H9 (cell line): ENCODE data around the gene IFI27. TPM values are rescaled to one million over a fixed set of nuclear protein-coding genes. Genes with fewer than 3 reads are reported as not detected.
A peak's percentile ranks its signal among the peaks of the same experiment; 100 is the strongest.

Experiments
- DNase-seq: peaks from one replicate; pipeline ENCODE4 v3.0.0-alpha.2; 2017
- H2AFZ ChIP-seq: one replicate; pipeline ENCODE4 v1.6.1; 2013; ENCODE audit warnings: mild to moderate bottlenecking, low read length, control low read depth, moderate library complexity
- H2AK5ac ChIP-seq: 2 replicates; pipeline ENCODE4 v1.6.1; 2013; ENCODE audit warnings: low read length, control low read depth, mixed read lengths; ENCODE audit not compliant: insufficient read length
- H2BK120ac ChIP-seq: one replicate; pipeline ENCODE4 v1.6.1; 2013; ENCODE audit warnings: low read depth, mild to moderate bottlenecking, low read length, control low read depth, inconsistent platforms; ENCODE audit not compliant: poor library complexity, severe bottlenecking
- H2BK12ac ChIP-seq: 2 replicates; pipeline ENCODE4 v1.6.1; 2013; ENCODE audit warnings: low read length, control low read depth, mixed read lengths, low read depth; ENCODE audit not compliant: insufficient read length
- H2BK15ac ChIP-seq: 2 replicates; pipeline ENCODE4 v1.6.1; 2013; ENCODE audit warnings: low read depth, low read length, control low read depth
- H2BK20ac ChIP-seq: one replicate; pipeline ENCODE4 v1.6.1; 2013; ENCODE audit warnings: low read depth, mild to moderate bottlenecking, low read length, control low read depth, inconsistent platforms; ENCODE audit not compliant: poor library complexity, severe bottlenecking
- H2BK5ac ChIP-seq: 2 replicates; pipeline ENCODE4 v1.6.1; 2013; ENCODE audit warnings: low read length, control low read depth, mixed read lengths; ENCODE audit not compliant: insufficient read length
- H3K14ac ChIP-seq: 2 replicates; pipeline ENCODE4 v1.6.1; 2013; ENCODE audit warnings: low read length, control low read depth; ENCODE audit not compliant: insufficient read depth
- H3K18ac ChIP-seq: 2 replicates; pipeline ENCODE4 v1.6.1; 2013; ENCODE audit warnings: low read depth, mild to moderate bottlenecking, mixed read lengths, low read length, control low read depth; ENCODE audit not compliant: insufficient read length
- H3K23ac ChIP-seq: 2 replicates; pipeline ENCODE4 v1.6.1; 2013; ENCODE audit warnings: low read length, control low read depth, mixed read lengths, low read depth; ENCODE audit not compliant: insufficient read length
- H3K23me2 ChIP-seq: 2 replicates; pipeline ENCODE4 v1.6.1; 2013; ENCODE audit warnings: low read depth, mild to moderate bottlenecking, mixed read lengths, low read length, control low read depth; ENCODE audit not compliant: insufficient read length, poor library complexity, severe bottlenecking
- H3K27ac ChIP-seq: 2 replicates; pipeline ENCODE4 v1.5.1; 2013; ENCODE audit warnings: low read length, control low read depth, mixed read lengths, low read depth; ENCODE audit not compliant: insufficient read length
- H3K27me3 ChIP-seq: 2 replicates; pipeline ENCODE4 v1.6.1; 2013; ENCODE audit warnings: low read length, control low read depth, inconsistent platforms; ENCODE audit not compliant: insufficient read depth
- H3K4ac ChIP-seq: 2 replicates; pipeline ENCODE4 v1.6.1; 2013; ENCODE audit warnings: low read depth, mild to moderate bottlenecking, control low read depth, inconsistent platforms, low read length, moderate library complexity
- H3K4me1 ChIP-seq: 2 replicates; pipeline ENCODE4 v1.6.1; 2013; ENCODE audit warnings: low read length, control low read depth, inconsistent platforms; ENCODE audit not compliant: insufficient read depth
- H3K4me2 ChIP-seq: 2 replicates; pipeline ENCODE4 v1.6.1; 2013; ENCODE audit warnings: low read length, control low read depth, mixed read lengths; ENCODE audit not compliant: insufficient read length, insufficient read depth
- H3K56ac ChIP-seq: 2 replicates; pipeline ENCODE4 v1.6.1; 2013; ENCODE audit warnings: low read depth, mild to moderate bottlenecking, mixed read lengths, low read length, control low read depth; ENCODE audit not compliant: insufficient read length
- H3K79me1 ChIP-seq: 2 replicates; pipeline ENCODE4 v1.6.1; 2013; ENCODE audit warnings: low read depth, mild to moderate bottlenecking, moderate library complexity, low read length, control low read depth, inconsistent platforms; ENCODE audit not compliant: insufficient read depth, poor library complexity, severe bottlenecking
- H3K79me2 ChIP-seq: 2 replicates; pipeline ENCODE4 v1.6.1; 2013; ENCODE audit warnings: low read length, control low read depth, inconsistent platforms; ENCODE audit not compliant: insufficient read depth
- H3K9ac ChIP-seq: 2 replicates; pipeline ENCODE4 v1.6.1; 2013; ENCODE audit warnings: low read length, control low read depth, mixed read lengths; ENCODE audit not compliant: insufficient read length; ENCODE audit errors: extremely low read depth
- H3K9me3 ChIP-seq: one replicate; pipeline ENCODE4 v1.6.1; 2013; ENCODE audit warnings: low read depth, low read length, inconsistent platforms; ENCODE audit not compliant: control insufficient read depth
- H3T11ph ChIP-seq: one replicate; pipeline ENCODE4 v1.6.1; 2013; ENCODE audit warnings: mild to moderate bottlenecking, low read length, control low read depth, inconsistent platforms
- H4K20me1 ChIP-seq: one replicate; pipeline ENCODE4 v1.6.1; 2013; ENCODE audit not compliant: control insufficient read depth, insufficient read length, insufficient read depth
- H4K5ac ChIP-seq: 2 replicates; pipeline ENCODE4 v1.6.1; 2013; ENCODE audit warnings: low read depth, mild to moderate bottlenecking, mixed read lengths, low read length, control low read depth; ENCODE audit not compliant: insufficient read length
- H4K8ac ChIP-seq: replicated peaks from 2 replicates; pipeline ENCODE4 v1.6.1; 2013; ENCODE audit warnings: low read length, control low read depth, mixed read lengths, low read depth; ENCODE audit not compliant: insufficient read length
- H4K91ac ChIP-seq: 2 replicates; pipeline ENCODE4 v1.6.1; 2013; ENCODE audit warnings: low read depth, mild to moderate bottlenecking, moderate library complexity, mixed read lengths, low read length, control low read depth; ENCODE audit not compliant: insufficient read length
- H3K27ac Mint-ChIP-seq, 3 experiments: 2 replicates in 2 of 3; 3 replicates in 1 of 3; pipeline ENCODE4 v1.8.0; 2020 to 2021; ENCODE audit warnings: mixed read lengths in 3 of 3, mild to moderate bottlenecking in 1 of 3, moderate library complexity in 1 of 3
- H3K27me3 Mint-ChIP-seq: 2 replicates; pipeline ENCODE4 v1.8.0; 2021; ENCODE audit warnings: low read depth, mild to moderate bottlenecking, moderate library complexity, mixed read lengths
- H3K36me3 Mint-ChIP-seq, 3 experiments: 2 replicates in 2 of 3; 3 replicates in 1 of 3; pipeline ENCODE4 v1.8.0; 2020 to 2021; ENCODE audit warnings: low read depth in 3 of 3, mixed read lengths in 3 of 3; ENCODE audit not compliant: insufficient read depth in 1 of 3
- H3K4me1 Mint-ChIP-seq, 2 experiments: 2 replicates each; pipeline ENCODE4 v1.8.0; 2020; ENCODE audit warnings: mixed read lengths in 2 of 2
- H3K4me3 Mint-ChIP-seq, 2 experiments: 2 replicates in 1 of 2; 3 replicates in 1 of 2; pipeline ENCODE4 v1.8.0; 2020 to 2021; ENCODE audit warnings: mild to moderate bottlenecking in 2 of 2, mixed read lengths in 2 of 2, moderate library complexity in 1 of 2
- H3K9me3 Mint-ChIP-seq, 2 experiments: 2 replicates in 1 of 2; 3 replicates in 1 of 2; pipeline ENCODE4 v1.8.0; 2020; ENCODE audit warnings: mild to moderate bottlenecking in 2 of 2, mixed read lengths in 2 of 2, moderate library complexity in 1 of 2
- CTCF ChIP-seq: fragments of 200-600 bp; sonication (generic); conservative IDR thresholded peaks from 3 replicates; pipeline ENCODE4 v1.8.0; 2021; ENCODE audit warnings: antibody characterized with exemption, mild to moderate bottlenecking
- WGBS: extraction: QIAGEN DNeasy Blood & Tissue Kit; methylation state at CpG from one replicate; pipeline ENCODE4 v1.1.7; 2013; ENCODE audit warnings: missing lambda C conversion rate, low lambda C conversion rate, mixed read lengths; ENCODE audit not compliant: insufficient read length; ENCODE audit errors: extremely low coverage; 5-methylcytosine and 5-hydroxymethylcytosine counted together
- total RNA-seq: library from RNA; stranded (reverse); gene quantifications from 2 replicates; pipeline ENCODE4 v1.2.1, GENCODE V29; 2021

IFI27 gene
- total RNA-seq, 1 experiment from 2014 or later, result 1.7 TPM

DNA sequence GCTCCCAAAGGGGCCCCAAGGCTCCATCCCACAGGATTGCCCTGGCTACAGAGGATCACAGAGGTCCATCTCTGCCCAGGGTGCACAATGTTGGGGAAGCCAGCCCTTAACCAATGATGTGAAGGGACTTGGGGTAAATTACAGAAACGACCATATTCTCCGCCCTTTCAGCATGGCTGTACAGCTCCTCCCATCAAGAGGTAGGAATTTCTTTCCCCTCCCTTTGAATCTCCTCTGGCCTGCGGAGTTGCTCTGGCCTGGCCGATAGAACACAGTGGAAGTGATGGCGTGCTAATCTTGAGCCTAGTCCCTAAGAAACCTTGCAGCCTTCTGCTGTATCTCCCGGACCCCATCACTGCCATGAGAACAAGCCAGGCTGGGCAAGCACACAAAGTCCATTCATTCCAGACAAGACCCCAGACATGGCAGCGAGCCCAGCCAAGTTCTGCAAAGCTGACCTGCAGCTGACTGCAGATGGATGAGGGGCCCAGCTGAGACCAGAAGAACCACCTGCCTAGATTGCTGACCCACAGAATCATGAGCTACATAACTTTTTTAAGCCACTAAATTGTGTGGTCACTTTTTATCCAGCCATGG lies 6.9 kb upstream of the IFI27 start:
- Histone ChIP-seq H3K14ac (no peak overlapping the region), H3K18ac (no peak overlapping the region), H3K23ac (no peak overlapping the region), H2BK20ac (no peak overlapping the region), H3K56ac (no peak overlapping the region), H4K8ac (no peak overlapping the region), H2AK5ac (no peak overlapping the region), H3K79me2 (no peaks in the 10 kb centered on the region), H2BK5ac (no peak overlapping the region), H3K27ac (no peak overlapping the region), H3K4ac (no peak overlapping the region), H3K9ac (no peak overlapping the region), H2AFZ (no peak overlapping the region), H3K4me2 (no peak overlapping the region), H4K5ac (no peak overlapping the region), H4K91ac (no peak overlapping the region), H2BK12ac (no peak overlapping the region), H3K27me3 (no peaks in the 10 kb centered on the region), H3K23me2 (no peaks in the 10 kb centered on the region), H3K79me1 (no peaks in the 10 kb centered on the region), H3K4me1 (no peaks in the 10 kb centered on the region), H2BK120ac (no peak overlapping the region), H4K20me1 (no peaks in the 10 kb centered on the region), H3K9me3 (no peaks in the 10 kb centered on the region), H2BK15ac (no peak overlapping the region), H3T11ph (no peak overlapping the region)
- H3K27me3 Mint-ChIP-seq, result no peaks in the 10 kb centered on the region
- DNase-seq, result no peak
- peaks cover 0 to 8% of the 10 kb centered on the region in 2 experiments; a peak in 3 of 4 replicates for H3K4me1 Mint-ChIP-seq
- TF ChIP-seq CTCF, result no peak
- H3K36me3 Mint-ChIP-seq, result no peaks in the 10 kb centered on the region
- H3K9me3 Mint-ChIP-seq, result no peaks in the 10 kb centered on the region; a peak in 1 of 5 replicates
- peak overlapping the region in 1 of 2 experiments; percentile 14; a peak in 1 of 5 replicates for H3K4me3 Mint-ChIP-seq
- no CpG with 5 or more reads among the region's 7 CpGs for WGBS
- no peak overlapping the region for H3K27ac Mint-ChIP-seq
